ENCODE measurements around the gene COQ2.
"Not testable (repeated sequence)": the region's sequence is repeated elsewhere in the genome, so short reads cannot be mapped to it uniquely, and the experiment has no call there.

DNA sequence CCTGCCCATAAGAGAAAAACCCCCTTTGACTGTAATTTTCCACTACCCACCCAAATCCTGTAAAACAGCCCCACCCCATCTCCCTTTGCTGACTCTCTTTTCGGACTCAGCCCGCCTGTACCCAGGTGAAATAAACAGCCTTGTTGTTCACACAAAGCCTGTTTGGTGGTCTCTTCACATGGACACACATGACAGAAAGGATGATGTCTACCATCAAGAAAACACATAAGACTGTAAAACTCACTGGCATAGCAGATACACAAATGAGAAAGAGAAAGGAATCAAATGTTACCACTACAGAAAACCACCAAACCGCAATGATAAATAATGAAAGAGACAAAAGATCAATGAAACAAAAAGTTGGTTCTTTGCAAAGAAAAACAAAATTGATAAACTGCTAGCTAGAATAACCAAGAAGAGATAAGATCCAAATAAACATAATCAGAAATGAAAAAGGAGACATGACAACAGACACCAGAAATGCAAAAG, 48.9 kb downstream of the COQ2 start:
- not testable (repeated sequence) for TF ChIP-seq CTCF, POLR2A (IDR thresholded peaks at IDR 0.05)
